ENCODE data around the gene NAPG. TPM values are rescaled to one million over a fixed set of nuclear protein-coding genes. Genes with fewer than 3 reads are reported as not detected.
A peak's percentile ranks its signal among the peaks of the same experiment; 100 is the strongest.

The NAPG gene
- 30.8 TPM for total RNA-seq
- long read RNA-seq: 0 reads

- DNase-seq (ENCODE audit: missing footprints) (peak; percentile 96), ATAC-seq (peak; percentile 96)
- intact Hi-C loops (cut with DNase I): loop anchor here (10.0 kb wide), 1 partner anchor 951 kb away; no protein-coding TSS in a partner anchor
Observed at GRCh38 chr18:10525697-10526560, at the start of gene NAPG. NAPG (plus strand) TSS chr18:10526027; CDS start chr18:10526103, 76 bp downstream.

GRCh38 chr18:10476338-10476791 is 49.5 kb upstream of the NAPG start:
- intact Hi-C loops (cut with DNase I): no loop called here
- no peak for ATAC-seq
- DNase-seq (ENCODE audit: missing footprints): no peak

- ATAC-seq: no peak
- intact Hi-C loops (cut with DNase I): no loop called here
- DNase-seq (ENCODE audit: missing footprints): no peak
Observed at GRCh38 chr18:10477121-10477862, 48.5 kb upstream of the NAPG start.

- no peak for ATAC-seq
- no peak for DNase-seq (ENCODE audit: missing footprints)
- intact Hi-C loops (cut with DNase I): no loop called here
Observed at GRCh38 chr18:10477863-10478260, 48.0 kb upstream of the NAPG start.

- intact Hi-C loops (cut with DNase I): no loop called here
- DNase-seq (ENCODE audit: missing footprints) (no peak), ATAC-seq (no peak)
Observed at GRCh38 chr18:10481831-10482230, 44.0 kb upstream of the NAPG start.

- intact Hi-C loops (cut with DNase I): no loop called here
- no peak for DNase-seq (ENCODE audit: missing footprints)
- ATAC-seq: no peak
Observed at GRCh38 chr18:10482363-10482984, 43.4 kb upstream of the NAPG start.

GRCh38 chr18:10482985-10483949 is 42.6 kb upstream of the NAPG start:
- intact Hi-C loops (cut with DNase I): no loop called here
- peak; percentile 66 for ATAC-seq

GRCh38 chr18:10485475-10485874 is 40.4 kb upstream of the NAPG start:
- DNase-seq (ENCODE audit: missing footprints): no peak
- intact Hi-C loops (cut with DNase I): no loop called here
- no peak for ATAC-seq

More at GRCh38 chr18:10482985-10483949, 42.6 kb upstream of the NAPG start:
- DNase-seq (ENCODE audit: missing footprints): peak; percentile 83

- intact Hi-C loops (cut with DNase I): no loop called here
- ATAC-seq (no peak), DNase-seq (ENCODE audit: missing footprints) (no peak)
Observed at GRCh38 chr18:10486362-10486761, 39.5 kb upstream of the NAPG start.

- intact Hi-C loops (cut with DNase I): no loop called here
- ATAC-seq (no peak), DNase-seq (ENCODE audit: missing footprints) (no peak)
Observed at GRCh38 chr18:10487154-10487553, 38.7 kb upstream of the NAPG start.

GRCh38 chr18:10488017-10488416 is 37.8 kb upstream of the NAPG start:
- ATAC-seq: no peak
- intact Hi-C loops (cut with DNase I): no loop called here

GRCh38 chr18:10490401-10491165 is 35.2 kb upstream of the NAPG start:
- intact Hi-C loops (cut with DNase I): no loop called here
- DNase-seq (ENCODE audit: missing footprints): no peak
- ATAC-seq: peak; percentile 74

More at GRCh38 chr18:10488017-10488416, 37.8 kb upstream of the NAPG start:
- DNase-seq (ENCODE audit: missing footprints): no peak

GRCh38 chr18:10495936-10496335 is 29.9 kb upstream of the NAPG start:
- intact Hi-C loops (cut with DNase I): no loop called here
- DNase-seq (ENCODE audit: missing footprints) (no peak), ATAC-seq (no peak)

GRCh38 chr18:10497206-10497749 is 28.5 kb upstream of the NAPG start:
- ATAC-seq: no peak
- intact Hi-C loops (cut with DNase I): no loop called here

GRCh38 chr18:10499230-10499629 is 26.6 kb upstream of the NAPG start:
- intact Hi-C loops (cut with DNase I): no loop called here
- no peak for ATAC-seq
- DNase-seq (ENCODE audit: missing footprints): no peak

More at GRCh38 chr18:10497206-10497749, 28.5 kb upstream of the NAPG start:
- DNase-seq (ENCODE audit: missing footprints): no peak

- ATAC-seq (no peak), DNase-seq (ENCODE audit: missing footprints) (no peak)
- intact Hi-C loops (cut with DNase I): no loop called here
Observed at GRCh38 chr18:10500038-10500437, 25.8 kb upstream of the NAPG start.

GRCh38 chr18:10504723-10505122 is 21.1 kb upstream of the NAPG start:
- no peak for ATAC-seq
- no peak for DNase-seq (ENCODE audit: missing footprints)
- intact Hi-C loops (cut with DNase I): no loop called here

All from Right ventricle myocardium inferior (tissue), 1 donor.